OCI-LY3 (cell line): Measurements from ENCODE around the gene TEX10.

Experiments
- EZH2phosphoT487 ChIP-seq: fragments of 200-600 bp; shearing (Covaris generic); IDR thresholded peaks from 2 replicates; pipeline ENCODE4 v1.6.1; 2018; ENCODE audit warnings: antibody characterized with exemption, mixed run types, low read depth
- TF ChIP-seq, protein P1 (sequence below): fragments of 200-600, 300-600 bp; sonication (generic); IDR thresholded peaks from 2 replicates; pipeline ENCODE4 v1.5.1; 2014; ENCODE audit warnings: antibody characterized with exemption, low read length, low read depth

DNA sequence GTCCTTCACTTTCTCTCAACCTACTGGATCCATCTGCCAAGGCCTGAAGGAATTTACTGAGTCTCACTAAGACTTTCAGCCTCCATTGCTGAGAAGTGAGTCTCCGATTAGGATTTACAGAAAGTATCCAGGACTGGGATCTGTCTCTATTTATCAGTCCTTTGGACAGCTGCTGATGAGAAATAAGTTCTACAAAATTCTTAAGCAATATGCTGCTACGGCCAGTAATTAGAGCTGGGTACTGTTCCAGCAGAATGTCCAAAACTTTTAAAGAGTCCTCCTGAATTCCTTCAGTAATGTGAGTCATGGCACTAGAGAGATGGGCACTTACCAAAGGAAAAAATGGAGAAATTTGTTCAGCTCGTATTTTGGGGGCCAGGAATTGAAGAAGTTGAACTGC is 5.9 kb downstream of the TEX10 start:
- TF ChIP-seq, protein P1, sequence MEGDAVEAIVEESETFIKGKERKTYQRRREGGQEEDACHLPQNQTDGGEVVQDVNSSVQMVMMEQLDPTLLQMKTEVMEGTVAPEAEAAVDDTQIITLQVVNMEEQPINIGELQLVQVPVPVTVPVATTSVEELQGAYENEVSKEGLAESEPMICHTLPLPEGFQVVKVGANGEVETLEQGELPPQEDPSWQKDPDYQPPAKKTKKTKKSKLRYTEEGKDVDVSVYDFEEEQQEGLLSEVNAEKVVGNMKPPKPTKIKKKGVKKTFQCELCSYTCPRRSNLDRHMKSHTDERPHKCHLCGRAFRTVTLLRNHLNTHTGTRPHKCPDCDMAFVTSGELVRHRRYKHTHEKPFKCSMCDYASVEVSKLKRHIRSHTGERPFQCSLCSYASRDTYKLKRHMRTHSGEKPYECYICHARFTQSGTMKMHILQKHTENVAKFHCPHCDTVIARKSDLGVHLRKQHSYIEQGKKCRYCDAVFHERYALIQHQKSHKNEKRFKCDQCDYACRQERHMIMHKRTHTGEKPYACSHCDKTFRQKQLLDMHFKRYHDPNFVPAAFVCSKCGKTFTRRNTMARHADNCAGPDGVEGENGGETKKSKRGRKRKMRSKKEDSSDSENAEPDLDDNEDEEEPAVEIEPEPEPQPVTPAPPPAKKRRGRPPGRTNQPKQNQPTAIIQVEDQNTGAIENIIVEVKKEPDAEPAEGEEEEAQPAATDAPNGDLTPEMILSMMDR: no peak
- TF ChIP-seq EZH2phosphoT487: no peak
